WTC11 (cell line): ENCODE measurements around the gene NUDCD3. TPM values are rescaled to one million over a fixed set of nuclear protein-coding genes. Genes with fewer than 3 reads are reported as not detected.
"Not testable (repeated sequence)": the region's sequence is repeated elsewhere in the genome, so short reads cannot be mapped to it uniquely, and the experiment has no call there.

ENCODE experiments used
- ATAC-seq: fragments of 200-7000 bp; cut with Tn5 transposase; 2 replicates; pipeline ENCODE4 v1.10.0; 2021; ENCODE audit warnings: mild to moderate bottlenecking, moderate library complexity
- CTCF ChIA-PET: fragments of 300-600 bp; sonication (Branson Sonifier 250); formaldehyde crosslinking; loops from one replicate; lab custom pipeline; 2021; ENCODE audit warnings: antibody characterized with exemption; lab: Charles Lee
- POLR2A ChIA-PET: fragments of 350-600 bp; sonication (Branson Sonifier 250); formaldehyde crosslinking; loops from one replicate; lab custom pipeline; 2021; ENCODE audit warnings: antibody characterized with exemption; lab: Charles Lee
- DNase-seq: peaks from one replicate; pipeline ENCODE4 v3.0.0; 2021; ENCODE audit warnings: low spot score
- H3K27ac Mint-ChIP-seq: 2 replicates; pipeline ENCODE4 v1.8.0; 2021; ENCODE audit warnings: mixed read lengths
- H3K27me3 Mint-ChIP-seq: 2 replicates; pipeline ENCODE4 v1.8.0; 2021; ENCODE audit warnings: low read depth, mild to moderate bottlenecking, moderate library complexity, mixed read lengths
- H3K36me3 Mint-ChIP-seq: 2 replicates; pipeline ENCODE4 v1.8.0; 2021; ENCODE audit warnings: mixed read lengths
- H3K4me1 Mint-ChIP-seq: 2 replicates; pipeline ENCODE4 v1.8.0; 2022; ENCODE audit warnings: mixed read lengths
- H3K4me3 Mint-ChIP-seq: 2 replicates; pipeline ENCODE4 v1.8.0; 2021; ENCODE audit warnings: mild to moderate bottlenecking, moderate library complexity, mixed read lengths
- H3K9me3 Mint-ChIP-seq: 2 replicates; pipeline ENCODE4 v1.8.0; 2021; ENCODE audit warnings: mixed read lengths
- CBFB ChIP-seq: sonication (generic); formaldehyde crosslinking; IDR thresholded peaks from 2 replicates; pipeline ENCODE4 v1.8.1; 2022; ENCODE audit warnings: mild to moderate bottlenecking, low read depth, missing genetic modification reagents
- E2F1 ChIP-seq: sonication (generic); formaldehyde crosslinking; IDR thresholded peaks from 2 replicates; pipeline ENCODE4 v1.8.0; 2022; ENCODE audit warnings: mild to moderate bottlenecking, missing genetic modification reagents
- E2F5 ChIP-seq: sonication (generic); formaldehyde crosslinking; IDR thresholded peaks from 2 replicates; pipeline ENCODE4 v1.8.1; 2022; ENCODE audit warnings: mild to moderate bottlenecking, moderate library complexity, missing genetic modification reagents
- GTF2I ChIP-seq: fragments of 250-450 bp; sonication (Bioruptor Pico); conservative IDR thresholded peaks from 2 replicates; pipeline ENCODE4 v1.4.0; 2021; ENCODE audit warnings: mild to moderate bottlenecking
- MLX ChIP-seq: sonication (generic); formaldehyde crosslinking; IDR thresholded peaks from 2 replicates; pipeline ENCODE4 v1.8.1; 2023; ENCODE audit warnings: mild to moderate bottlenecking, missing genetic modification reagents, moderate library complexity
- MYBL2 ChIP-seq: sonication (generic); formaldehyde crosslinking; IDR thresholded peaks from 2 replicates; pipeline ENCODE4 v1.8.1; 2023; ENCODE audit warnings: mild to moderate bottlenecking, moderate library complexity, missing genetic modification reagents
- NFATC4 ChIP-seq: fragments of 250-450 bp; sonication (Bioruptor Pico); IDR thresholded peaks from 2 replicates; pipeline ENCODE4 v1.9.0; 2021; ENCODE audit warnings: mild to moderate bottlenecking
- NFYB ChIP-seq: sonication (generic); formaldehyde crosslinking; conservative IDR thresholded peaks from 2 replicates; pipeline ENCODE4 v1.8.0; 2022; ENCODE audit warnings: low read depth, missing genetic modification reagents
- NR1H2 ChIP-seq: sonication (generic); formaldehyde crosslinking; IDR thresholded peaks from 2 replicates; pipeline ENCODE4 v1.9.0; 2021; ENCODE audit warnings: mild to moderate bottlenecking, moderate library complexity, missing genetic modification reagents
- NR2C2 ChIP-seq: sonication (generic); formaldehyde crosslinking; IDR thresholded peaks from 2 replicates; pipeline ENCODE4 v1.8.0; 2022; ENCODE audit warnings: mild to moderate bottlenecking, missing genetic modification reagents
- SP1 ChIP-seq: sonication (generic); formaldehyde crosslinking; conservative IDR thresholded peaks from 2 replicates; pipeline ENCODE4 v1.8.1; 2022; ENCODE audit warnings: missing genetic modification reagents
- ZBTB21 ChIP-seq: sonication (generic); formaldehyde crosslinking; IDR thresholded peaks from 2 replicates; pipeline ENCODE4 v1.8.1; 2023; ENCODE audit warnings: mild to moderate bottlenecking, missing genetic modification reagents, borderline replicate concordance
- ZNF121 ChIP-seq: sonication (generic); formaldehyde crosslinking; IDR thresholded peaks from 2 replicates; pipeline ENCODE4 v1.8.0; 2023; ENCODE audit warnings: missing genetic modification reagents
- ZNF138 ChIP-seq: sonication (generic); formaldehyde crosslinking; conservative IDR thresholded peaks from 2 replicates; pipeline ENCODE4 v1.8.1; 2022; ENCODE audit warnings: mild to moderate bottlenecking, moderate library complexity, missing genetic modification reagents
- total RNA-seq: library from RNA; stranded (reverse); gene quantifications from 3 replicates; pipeline ENCODE4 v1.2.3, GENCODE V29; 2021
- TF ChIP-seq, protein P1 (sequence below): fragments of 250-450 bp; sonication (Bioruptor Pico); IDR thresholded peaks from 2 replicates; pipeline ENCODE4 v1.8.0; 2021; ENCODE audit warnings: mild to moderate bottlenecking
- TF ChIP-seq, protein P2 (sequence below): sonication (generic); formaldehyde crosslinking; IDR thresholded peaks from 2 replicates; pipeline ENCODE4 v1.8.0; 2022; ENCODE audit warnings: mild to moderate bottlenecking, missing genetic modification reagents
- TF ChIP-seq, protein P3 (sequence below): sonication (generic); formaldehyde crosslinking; IDR thresholded peaks from 2 replicates; pipeline ENCODE4 v1.8.0; 2023; ENCODE audit warnings: missing genetic modification reagents, mild to moderate bottlenecking, borderline replicate concordance

NUDCD3 gene
- total RNA-seq, 1 experiment from 2014 or later: 71.8 TPM

DNA sequence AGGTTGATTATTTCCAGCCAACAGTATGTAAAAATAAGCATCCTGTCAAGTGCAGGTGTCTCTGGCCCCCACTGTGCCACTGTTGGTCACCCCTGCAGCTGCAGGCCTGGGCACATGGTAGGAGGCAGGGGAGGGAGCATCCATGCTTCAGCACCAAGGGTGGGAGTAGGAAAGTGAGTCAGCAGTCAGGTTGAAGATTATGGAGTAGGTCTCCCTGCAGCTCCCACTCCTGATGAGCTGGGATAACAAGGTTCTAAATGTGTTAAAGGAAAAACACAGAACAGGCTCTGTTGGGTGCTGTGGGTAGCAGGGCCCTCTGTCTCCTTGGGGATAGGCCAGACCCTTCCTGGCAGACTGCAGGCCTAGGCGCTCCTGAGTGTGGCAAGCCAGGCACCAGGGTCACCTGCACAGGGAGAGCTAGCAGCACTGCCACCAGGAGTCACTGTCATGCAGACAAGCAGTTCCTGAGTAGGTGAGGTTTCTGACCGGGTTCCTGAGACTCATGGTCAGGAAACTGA lies 59.3 kb downstream of the NUDCD3 start (continued):
- no peak for TF ChIP-seq E2F1 (CRISPR knock-in tag)
- TF ChIP-seq NFATC4 (CRISPR knock-in tag): no peak
- TF ChIP-seq NR2C2 (CRISPR knock-in tag): no peak
- no peak for TF ChIP-seq ZBTB21 (CRISPR knock-in tag)
- TF ChIP-seq NR1H2 (CRISPR knock-in tag): no peak

DNA sequence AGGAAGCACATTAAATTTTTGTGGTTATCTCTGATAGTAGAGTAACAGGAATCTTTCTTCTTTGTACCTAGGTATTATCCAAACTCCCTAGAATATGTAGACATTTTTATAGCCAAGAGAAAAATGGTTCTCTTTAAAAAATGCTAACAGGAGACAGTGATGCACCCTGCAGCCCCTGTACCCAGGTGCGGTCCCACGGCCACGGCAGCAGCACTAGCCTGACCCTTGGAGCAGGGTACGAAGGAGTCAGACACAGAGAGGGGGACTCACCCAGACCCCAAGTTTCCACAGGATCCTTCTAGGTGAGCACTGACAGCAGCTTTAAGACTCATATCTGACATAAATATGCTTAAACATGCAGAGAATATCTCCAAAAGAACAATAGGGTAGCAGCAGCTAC lies 60.4 kb downstream of the NUDCD3 start:
- CTCF ChIA-PET: no interaction called here

GRCh38 chr7:44424762-44425161 lies 65.7 kb downstream of the NUDCD3 start:
- DNase-seq, H3K27ac Mint-ChIP-seq: not testable (repeated sequence)

More for the DNA sequence above, 60.4 kb downstream of the NUDCD3 start:
- no peak for ATAC-seq
- no peaks in the 10 kb centered on the region for H3K9me3 Mint-ChIP-seq
- no peak for DNase-seq
- peaks cover 17% of the 10 kb centered on the region for H3K36me3 Mint-ChIP-seq
- TF ChIP-seq E2F5 (CRISPR knock-in tag): no peak
- no peak for TF ChIP-seq NFYB (CRISPR knock-in tag)
- TF ChIP-seq ZNF121 (CRISPR knock-in tag): no peak
- no peak for TF ChIP-seq ZNF138 (CRISPR knock-in tag)
- TF ChIP-seq, protein P1, sequence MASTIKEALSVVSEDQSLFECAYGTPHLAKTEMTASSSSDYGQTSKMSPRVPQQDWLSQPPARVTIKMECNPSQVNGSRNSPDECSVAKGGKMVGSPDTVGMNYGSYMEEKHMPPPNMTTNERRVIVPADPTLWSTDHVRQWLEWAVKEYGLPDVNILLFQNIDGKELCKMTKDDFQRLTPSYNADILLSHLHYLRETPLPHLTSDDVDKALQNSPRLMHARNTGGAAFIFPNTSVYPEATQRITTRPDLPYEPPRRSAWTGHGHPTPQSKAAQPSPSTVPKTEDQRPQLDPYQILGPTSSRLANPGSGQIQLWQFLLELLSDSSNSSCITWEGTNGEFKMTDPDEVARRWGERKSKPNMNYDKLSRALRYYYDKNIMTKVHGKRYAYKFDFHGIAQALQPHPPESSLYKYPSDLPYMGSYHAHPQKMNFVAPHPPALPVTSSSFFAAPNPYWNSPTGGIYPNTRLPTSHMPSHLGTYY (CRISPR knock-in tag): no peak
- no peak for TF ChIP-seq SP1 (CRISPR knock-in tag)
- no peak for TF ChIP-seq GTF2I (CRISPR knock-in tag)
- no peak for TF ChIP-seq MYBL2 (CRISPR knock-in tag)
- no peak for TF ChIP-seq MLX (CRISPR knock-in tag)
- TF ChIP-seq CBFB (CRISPR knock-in tag): no peak
- TF ChIP-seq, protein P2, sequence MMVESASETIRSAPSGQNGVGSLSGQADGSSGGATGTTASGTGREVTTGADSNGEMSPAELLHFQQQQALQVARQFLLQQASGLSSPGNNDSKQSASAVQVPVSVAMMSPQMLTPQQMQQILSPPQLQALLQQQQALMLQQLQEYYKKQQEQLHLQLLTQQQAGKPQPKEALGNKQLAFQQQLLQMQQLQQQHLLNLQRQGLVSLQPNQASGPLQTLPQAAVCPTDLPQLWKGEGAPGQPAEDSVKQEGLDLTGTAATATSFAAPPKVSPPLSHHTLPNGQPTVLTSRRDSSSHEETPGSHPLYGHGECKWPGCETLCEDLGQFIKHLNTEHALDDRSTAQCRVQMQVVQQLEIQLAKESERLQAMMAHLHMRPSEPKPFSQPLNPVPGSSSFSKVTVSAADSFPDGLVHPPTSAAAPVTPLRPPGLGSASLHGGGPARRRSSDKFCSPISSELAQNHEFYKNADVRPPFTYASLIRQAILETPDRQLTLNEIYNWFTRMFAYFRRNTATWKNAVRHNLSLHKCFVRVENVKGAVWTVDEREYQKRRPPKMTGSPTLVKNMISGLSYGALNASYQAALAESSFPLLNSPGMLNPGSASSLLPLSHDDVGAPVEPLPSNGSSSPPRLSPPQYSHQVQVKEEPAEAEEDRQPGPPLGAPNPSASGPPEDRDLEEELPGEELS (CRISPR knock-in tag): no peak
- no peak for TF ChIP-seq NR1H2 (CRISPR knock-in tag)
- TF ChIP-seq, protein P3, sequence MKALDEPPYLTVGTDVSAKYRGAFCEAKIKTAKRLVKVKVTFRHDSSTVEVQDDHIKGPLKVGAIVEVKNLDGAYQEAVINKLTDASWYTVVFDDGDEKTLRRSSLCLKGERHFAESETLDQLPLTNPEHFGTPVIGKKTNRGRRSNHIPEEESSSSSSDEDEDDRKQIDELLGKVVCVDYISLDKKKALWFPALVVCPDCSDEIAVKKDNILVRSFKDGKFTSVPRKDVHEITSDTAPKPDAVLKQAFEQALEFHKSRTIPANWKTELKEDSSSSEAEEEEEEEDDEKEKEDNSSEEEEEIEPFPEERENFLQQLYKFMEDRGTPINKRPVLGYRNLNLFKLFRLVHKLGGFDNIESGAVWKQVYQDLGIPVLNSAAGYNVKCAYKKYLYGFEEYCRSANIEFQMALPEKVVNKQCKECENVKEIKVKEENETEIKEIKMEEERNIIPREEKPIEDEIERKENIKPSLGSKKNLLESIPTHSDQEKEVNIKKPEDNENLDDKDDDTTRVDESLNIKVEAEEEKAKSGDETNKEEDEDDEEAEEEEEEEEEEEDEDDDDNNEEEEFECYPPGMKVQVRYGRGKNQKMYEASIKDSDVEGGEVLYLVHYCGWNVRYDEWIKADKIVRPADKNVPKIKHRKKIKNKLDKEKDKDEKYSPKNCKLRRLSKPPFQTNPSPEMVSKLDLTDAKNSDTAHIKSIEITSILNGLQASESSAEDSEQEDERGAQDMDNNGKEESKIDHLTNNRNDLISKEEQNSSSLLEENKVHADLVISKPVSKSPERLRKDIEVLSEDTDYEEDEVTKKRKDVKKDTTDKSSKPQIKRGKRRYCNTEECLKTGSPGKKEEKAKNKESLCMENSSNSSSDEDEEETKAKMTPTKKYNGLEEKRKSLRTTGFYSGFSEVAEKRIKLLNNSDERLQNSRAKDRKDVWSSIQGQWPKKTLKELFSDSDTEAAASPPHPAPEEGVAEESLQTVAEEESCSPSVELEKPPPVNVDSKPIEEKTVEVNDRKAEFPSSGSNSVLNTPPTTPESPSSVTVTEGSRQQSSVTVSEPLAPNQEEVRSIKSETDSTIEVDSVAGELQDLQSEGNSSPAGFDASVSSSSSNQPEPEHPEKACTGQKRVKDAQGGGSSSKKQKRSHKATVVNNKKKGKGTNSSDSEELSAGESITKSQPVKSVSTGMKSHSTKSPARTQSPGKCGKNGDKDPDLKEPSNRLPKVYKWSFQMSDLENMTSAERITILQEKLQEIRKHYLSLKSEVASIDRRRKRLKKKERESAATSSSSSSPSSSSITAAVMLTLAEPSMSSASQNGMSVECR: no peak
- peaks cover 11% of the 10 kb centered on the region for H3K4me1 Mint-ChIP-seq
- H3K27ac Mint-ChIP-seq: no peak overlapping the region
- POLR2A ChIA-PET: interaction anchor here (0.7 kb wide), 1 partner anchor 318 kb away, joined by 3 read pairs; no protein-coding TSS in a partner anchor
- no peaks in the 10 kb centered on the region for H3K27me3 Mint-ChIP-seq
- no peak overlapping the region for H3K4me3 Mint-ChIP-seq

More at GRCh38 chr7:44424762-44425161, 65.7 kb downstream of the NUDCD3 start:
- H3K4me3 Mint-ChIP-seq, POLR2A ChIA-PET, ATAC-seq, H3K4me1 Mint-ChIP-seq, CTCF ChIA-PET, H3K9me3 Mint-ChIP-seq, H3K27me3 Mint-ChIP-seq: not testable (repeated sequence)
- peaks cover 25% of the 10 kb centered on the region for H3K36me3 Mint-ChIP-seq
